Brain pericyte (primary cell): ENCODE results near the gene MAP3K4.

ENCODE experiments used
- DNase-seq: peaks from one replicate; pipeline ENCODE4 v3.0.0-alpha.2; 2012; ENCODE audit warnings: low read depth, low spot score

Gene MAP3K4

GRCh38 chr6:161003336-161003735, 11.8 kb downstream of the MAP3K4 start:
- no peak for DNase-seq

DNA sequence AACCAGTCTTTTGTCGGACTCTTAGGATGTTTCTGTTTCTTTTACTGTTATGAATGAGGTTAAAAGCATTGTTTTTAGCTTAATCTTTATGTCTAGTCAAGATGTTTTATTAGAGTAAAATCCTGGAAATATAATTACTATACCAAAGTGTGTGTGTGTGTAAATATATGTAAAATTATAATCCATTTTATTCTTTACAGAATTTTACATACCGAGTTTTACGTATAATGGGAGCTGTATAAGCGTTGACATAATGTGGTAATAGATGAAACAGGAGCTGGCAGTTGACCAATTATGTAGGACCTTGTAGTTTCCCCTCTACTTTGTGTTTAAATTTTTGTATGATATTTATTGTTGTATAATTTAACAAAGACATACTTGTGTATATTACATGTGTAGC, 16.7 kb downstream of the MAP3K4 start:
- DNase-seq, result no peak

GRCh38 chr6:161009991-161010390, 18.4 kb downstream of the MAP3K4 start:
- no peak for DNase-seq

DNA sequence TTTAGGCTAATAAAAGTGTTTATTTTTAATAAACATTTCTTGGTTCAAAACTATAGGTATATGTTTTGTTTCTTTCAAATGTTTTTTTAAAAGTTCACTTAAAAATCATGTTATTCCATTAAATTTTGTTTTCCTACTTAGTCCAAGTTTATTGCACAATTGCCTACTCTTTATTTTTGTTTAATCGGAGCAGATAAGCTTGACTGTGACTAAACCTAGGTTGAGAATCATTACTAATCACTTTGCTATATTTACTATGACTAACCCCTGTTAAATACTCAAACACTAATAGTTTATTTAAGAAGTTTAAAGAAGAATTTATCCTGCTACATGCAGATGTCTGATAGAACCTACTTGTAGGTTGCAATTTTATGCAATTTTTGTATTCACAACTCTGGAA, 18.8 kb downstream of the MAP3K4 start:
- no peak for DNase-seq

DNA sequence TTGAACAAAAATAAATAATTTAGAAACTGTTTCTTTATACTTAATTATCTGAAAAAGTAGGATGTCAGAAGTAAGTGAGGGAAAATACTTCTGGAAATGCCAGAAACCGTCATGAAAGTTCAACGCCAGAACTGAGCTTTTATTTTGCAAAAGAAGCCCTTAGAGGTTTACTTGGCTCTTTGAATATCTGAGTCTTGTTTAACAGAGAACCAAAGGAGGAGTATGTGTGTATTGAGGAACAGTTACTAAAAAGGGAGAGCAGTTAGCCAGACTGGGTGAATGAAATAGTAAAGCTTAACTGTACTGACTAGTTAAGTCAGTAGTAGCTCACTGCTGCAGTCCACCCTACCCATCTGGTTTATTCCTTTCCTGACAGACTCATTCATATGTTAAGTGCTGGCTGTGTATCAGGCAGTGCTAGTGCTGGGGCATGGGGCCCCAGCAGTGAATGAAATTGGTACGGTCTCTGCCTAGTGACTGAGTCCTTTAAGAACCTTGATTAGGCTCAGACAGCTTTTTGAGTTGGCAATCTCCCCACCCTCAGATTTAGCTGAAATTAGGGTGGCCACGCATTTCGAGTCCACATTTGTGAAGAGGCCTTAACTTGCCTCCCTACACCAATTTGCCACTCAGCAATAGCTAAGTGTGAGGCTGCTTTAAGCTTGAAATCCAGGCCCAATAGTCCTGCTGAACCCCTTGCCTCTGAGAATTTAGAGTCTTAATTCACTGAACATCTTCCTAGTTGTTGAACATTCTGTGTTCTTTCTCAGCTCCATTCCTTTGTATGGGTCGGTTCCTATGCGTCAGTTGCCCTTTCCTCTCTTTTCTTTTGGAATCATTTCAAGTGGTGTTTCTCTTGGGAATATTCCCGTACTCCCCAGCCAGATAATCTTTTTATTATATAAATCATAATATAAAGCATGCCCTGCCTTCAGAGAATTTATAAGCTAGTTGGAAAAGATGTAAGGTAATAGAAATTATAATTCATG, 20.2 kb downstream of the MAP3K4 start:
- DNase-seq, result no peak

- no peak for DNase-seq
These were observed 22.1 kb downstream of the MAP3K4 start for GRCh38 chr6:161013695-161014094.

DNA sequence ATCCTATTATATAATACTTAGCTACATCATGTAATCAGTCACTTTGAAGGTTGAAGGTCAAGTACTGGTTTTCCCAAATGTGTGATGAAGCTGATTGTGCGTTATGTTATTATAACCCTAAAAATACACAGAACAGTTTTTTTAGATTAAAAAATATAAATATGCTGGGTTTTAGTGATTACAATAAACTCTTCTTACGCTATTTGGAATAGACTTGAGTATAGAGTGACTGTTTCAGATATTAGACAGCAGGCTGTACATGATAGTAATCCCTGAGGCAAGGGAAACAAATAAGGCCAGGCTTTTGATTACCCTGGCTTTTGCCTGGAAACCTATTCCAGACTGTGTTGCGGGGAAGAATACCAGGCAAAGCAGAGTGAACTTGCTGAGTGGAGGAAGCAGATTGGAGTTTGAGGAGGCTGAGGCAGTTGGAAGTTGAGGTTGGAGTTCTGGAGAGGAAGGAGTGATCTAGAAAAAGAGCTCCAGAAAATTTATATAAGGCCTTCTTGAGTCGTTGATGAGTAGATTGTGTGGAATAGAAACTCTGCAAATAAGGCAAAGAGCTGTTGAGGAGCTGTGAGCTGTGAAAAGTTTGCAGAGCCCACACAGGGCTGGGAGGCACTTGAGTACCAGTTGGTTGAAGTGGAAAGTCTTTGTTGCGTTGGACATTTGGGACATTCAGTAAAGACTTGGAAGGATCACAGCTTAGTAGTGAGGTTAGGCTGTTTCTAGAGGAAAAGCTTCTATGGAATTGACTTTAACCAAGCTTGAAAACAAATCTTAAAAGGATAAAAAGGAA, 26.4 kb downstream of the MAP3K4 start:
- DNase-seq, result no peak

GRCh38 chr6:161019324-161019839, 27.8 kb downstream of the MAP3K4 start:
- no peak for DNase-seq

- no peak for DNase-seq
These were observed 30.0 kb downstream of the MAP3K4 start for GRCh38 chr6:161021543-161021942.

DNA sequence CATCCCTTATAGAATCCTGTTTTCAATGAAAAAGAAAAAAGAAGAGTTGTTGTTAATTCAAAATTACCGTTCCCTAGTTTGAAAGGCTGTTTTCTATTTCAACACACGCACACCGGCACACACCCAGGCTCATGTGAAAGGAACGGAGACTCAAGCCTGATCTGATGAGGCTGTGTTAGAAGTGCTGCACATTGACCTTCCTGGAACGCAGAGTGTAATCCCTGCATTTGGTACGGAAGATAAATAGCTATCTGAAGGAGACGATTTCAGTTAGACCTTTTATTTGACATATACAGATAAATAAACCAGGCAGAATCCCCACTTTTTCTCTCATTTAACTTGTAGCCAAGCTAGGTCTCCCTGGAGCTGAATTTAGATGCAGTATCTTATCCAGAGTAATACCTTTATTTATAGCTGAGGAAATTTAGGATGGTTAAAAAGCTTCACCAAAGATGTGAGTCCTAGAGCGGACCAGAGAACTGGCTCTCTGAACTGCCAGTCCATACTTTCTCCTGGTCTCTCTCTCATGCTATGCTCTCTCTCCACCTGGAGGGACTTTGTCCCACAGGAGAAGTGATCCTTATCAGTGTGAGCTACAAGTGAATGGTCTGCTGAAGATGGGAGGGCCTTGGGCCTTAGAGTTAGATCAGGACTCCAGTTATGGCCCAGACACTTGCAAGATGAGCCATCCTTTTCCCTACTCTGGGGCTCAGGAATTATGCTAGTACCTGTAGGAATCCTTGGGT, 30.6 kb downstream of the MAP3K4 start:
- DNase-seq, result no peak

- no peak for DNase-seq
These were observed 31.7 kb downstream of the MAP3K4 start for GRCh38 chr6:161023316-161023715.

GRCh38 chr6:161024364-161024920, 32.9 kb downstream of the MAP3K4 start:
- no peak for DNase-seq

GRCh38 chr6:161027385-161027784, 35.8 kb downstream of the MAP3K4 start:
- DNase-seq, result no peak

- no peak for DNase-seq
These were observed 37.7 kb downstream of the MAP3K4 start for GRCh38 chr6:161029195-161029809.

DNA sequence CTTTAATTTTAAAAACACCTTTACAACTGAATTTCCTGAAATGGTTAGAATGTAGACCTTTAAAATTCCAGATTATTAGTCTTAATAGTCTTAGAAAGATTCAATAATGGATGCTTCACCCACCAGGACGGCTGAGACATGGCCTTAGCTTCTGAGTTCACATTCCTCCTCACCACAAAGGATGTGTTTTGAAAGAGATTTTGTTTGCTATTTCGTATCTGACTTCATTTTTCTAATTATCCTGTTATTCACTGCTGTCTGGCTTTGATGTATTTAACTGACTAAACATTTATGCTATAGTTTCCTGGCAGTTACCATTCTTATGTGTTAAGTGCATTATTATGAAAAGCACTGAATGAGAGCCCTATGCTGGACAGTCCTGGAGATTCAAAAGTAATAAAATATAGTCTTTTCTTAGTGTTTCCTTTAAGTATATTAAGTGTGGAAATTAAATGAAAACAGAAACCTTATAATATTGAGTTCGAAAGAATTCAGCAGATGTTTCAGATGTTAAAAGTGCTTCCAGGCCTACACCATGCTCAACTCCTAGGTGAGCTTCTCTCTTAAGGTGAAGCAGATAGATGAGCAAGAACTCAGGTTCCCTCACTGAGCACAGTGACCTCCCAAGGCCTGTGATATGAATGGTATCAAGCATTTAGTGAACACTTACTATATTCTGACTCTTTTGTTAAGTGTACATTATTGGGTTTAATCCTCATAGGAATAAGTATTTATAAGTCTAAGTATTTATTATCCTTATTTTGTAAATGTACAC, 40.3 kb downstream of the MAP3K4 start:
- DNase-seq, result no peak

GRCh38 chr6:161033667-161034066, 42.1 kb downstream of the MAP3K4 start:
- no peak for DNase-seq

DNA sequence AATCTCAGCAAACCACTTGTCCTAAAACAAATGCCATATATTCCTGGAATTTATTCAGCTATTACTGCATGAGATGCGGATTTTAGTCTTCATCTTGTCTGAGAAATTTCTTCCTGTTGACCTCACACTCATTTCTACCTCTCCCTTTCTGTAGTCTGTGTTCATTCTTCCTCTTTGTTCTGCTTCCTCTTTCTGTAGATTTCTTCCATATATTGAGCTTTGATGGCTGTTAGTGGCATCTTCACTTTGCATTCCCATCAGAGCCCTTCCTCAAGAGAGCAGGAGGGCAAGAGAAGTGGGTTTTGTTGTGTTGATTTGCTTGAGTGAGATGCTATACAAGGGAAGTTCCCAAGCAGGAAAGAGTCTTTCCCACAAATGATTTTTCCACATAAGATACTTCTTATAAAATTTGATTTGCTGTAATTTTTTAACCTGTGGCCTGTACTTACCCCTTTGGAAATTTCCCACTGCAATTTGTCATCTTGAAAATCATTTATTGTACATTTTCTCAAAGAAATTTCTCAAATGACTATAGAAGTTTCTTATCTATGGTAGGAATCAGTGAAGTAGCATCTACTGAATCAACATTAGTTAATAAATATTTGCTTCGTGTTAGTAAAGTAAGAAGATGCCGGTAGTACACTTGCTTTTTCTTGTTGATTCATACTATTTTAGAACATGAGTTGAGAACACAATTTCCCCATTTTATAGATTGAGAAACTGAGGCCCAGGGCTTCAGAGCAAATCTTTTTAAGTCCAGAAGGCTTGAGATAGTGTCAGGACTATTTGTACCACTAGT, 43.8 kb downstream of the MAP3K4 start:
- no peak for DNase-seq

DNA sequence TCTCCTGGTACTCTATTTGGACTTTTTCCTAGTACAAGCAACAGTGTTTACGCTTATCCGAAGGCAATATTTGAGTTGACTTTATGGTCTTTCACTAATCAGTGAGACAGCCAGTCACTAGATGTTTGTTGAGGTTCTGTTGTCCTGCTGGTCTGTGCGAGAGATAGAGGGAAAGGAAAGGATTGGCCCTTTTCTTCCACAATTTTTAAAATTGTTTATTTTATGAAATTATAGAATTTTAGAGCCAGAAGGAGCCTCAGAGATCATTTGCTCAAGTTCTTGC, 44.4 kb downstream of the MAP3K4 start:
- DNase-seq, result no peak

DNA sequence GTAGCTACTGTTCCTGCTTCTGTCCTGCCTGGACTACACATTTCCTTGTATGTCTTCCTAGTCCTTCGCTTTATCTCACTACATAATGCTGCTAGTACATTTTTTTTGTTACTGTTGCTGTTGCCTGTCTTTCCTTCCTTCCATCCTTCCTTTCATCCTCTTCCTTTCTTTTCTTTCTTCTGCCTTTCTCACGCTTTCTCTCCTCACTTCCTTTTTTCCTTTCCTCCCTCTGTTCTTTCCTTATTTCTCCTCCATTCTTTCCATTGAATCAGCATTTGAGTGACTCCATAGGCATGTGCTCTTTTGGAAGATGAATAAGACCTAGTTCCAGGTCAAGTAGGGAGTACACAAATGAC, 46.3 kb downstream of the MAP3K4 start:
- no peak for DNase-seq
